H9 (cell line): Measurements from ENCODE around the gene MDH1. TPM values are rescaled to one million over a fixed set of nuclear protein-coding genes. Genes with fewer than 3 reads are reported as not detected.

Source experiments
- DNase-seq: peaks from one replicate; pipeline ENCODE4 v3.0.0-alpha.2; 2017
- H2AFZ ChIP-seq: one replicate; pipeline ENCODE4 v1.6.1; 2013; ENCODE audit warnings: mild to moderate bottlenecking, low read length, control low read depth, moderate library complexity
- H2AK5ac ChIP-seq: 2 replicates; pipeline ENCODE4 v1.6.1; 2013; ENCODE audit warnings: low read length, control low read depth, mixed read lengths; ENCODE audit not compliant: insufficient read length
- H2BK120ac ChIP-seq: one replicate; pipeline ENCODE4 v1.6.1; 2013; ENCODE audit warnings: low read depth, mild to moderate bottlenecking, low read length, control low read depth, inconsistent platforms; ENCODE audit not compliant: poor library complexity, severe bottlenecking
- H2BK12ac ChIP-seq: 2 replicates; pipeline ENCODE4 v1.6.1; 2013; ENCODE audit warnings: low read length, control low read depth, mixed read lengths, low read depth; ENCODE audit not compliant: insufficient read length
- H2BK15ac ChIP-seq: 2 replicates; pipeline ENCODE4 v1.6.1; 2013; ENCODE audit warnings: low read depth, low read length, control low read depth
- H2BK20ac ChIP-seq: one replicate; pipeline ENCODE4 v1.6.1; 2013; ENCODE audit warnings: low read depth, mild to moderate bottlenecking, low read length, control low read depth, inconsistent platforms; ENCODE audit not compliant: poor library complexity, severe bottlenecking
- H2BK5ac ChIP-seq: 2 replicates; pipeline ENCODE4 v1.6.1; 2013; ENCODE audit warnings: low read length, control low read depth, mixed read lengths; ENCODE audit not compliant: insufficient read length
- H3K14ac ChIP-seq: 2 replicates; pipeline ENCODE4 v1.6.1; 2013; ENCODE audit warnings: low read length, control low read depth; ENCODE audit not compliant: insufficient read depth
- H3K18ac ChIP-seq: 2 replicates; pipeline ENCODE4 v1.6.1; 2013; ENCODE audit warnings: low read depth, mild to moderate bottlenecking, mixed read lengths, low read length, control low read depth; ENCODE audit not compliant: insufficient read length
- H3K23ac ChIP-seq: 2 replicates; pipeline ENCODE4 v1.6.1; 2013; ENCODE audit warnings: low read length, control low read depth, mixed read lengths, low read depth; ENCODE audit not compliant: insufficient read length
- H3K23me2 ChIP-seq: 2 replicates; pipeline ENCODE4 v1.6.1; 2013; ENCODE audit warnings: low read depth, mild to moderate bottlenecking, mixed read lengths, low read length, control low read depth; ENCODE audit not compliant: insufficient read length, poor library complexity, severe bottlenecking
- H3K27ac ChIP-seq: 2 replicates; pipeline ENCODE4 v1.5.1; 2013; ENCODE audit warnings: low read length, control low read depth, mixed read lengths, low read depth; ENCODE audit not compliant: insufficient read length
- H3K27me3 ChIP-seq: 2 replicates; pipeline ENCODE4 v1.6.1; 2013; ENCODE audit warnings: low read length, control low read depth, inconsistent platforms; ENCODE audit not compliant: insufficient read depth
- H3K4ac ChIP-seq: 2 replicates; pipeline ENCODE4 v1.6.1; 2013; ENCODE audit warnings: low read depth, mild to moderate bottlenecking, control low read depth, inconsistent platforms, low read length, moderate library complexity
- H3K4me1 ChIP-seq: 2 replicates; pipeline ENCODE4 v1.6.1; 2013; ENCODE audit warnings: low read length, control low read depth, inconsistent platforms; ENCODE audit not compliant: insufficient read depth
- H3K4me2 ChIP-seq: 2 replicates; pipeline ENCODE4 v1.6.1; 2013; ENCODE audit warnings: low read length, control low read depth, mixed read lengths; ENCODE audit not compliant: insufficient read length, insufficient read depth
- H3K56ac ChIP-seq: 2 replicates; pipeline ENCODE4 v1.6.1; 2013; ENCODE audit warnings: low read depth, mild to moderate bottlenecking, mixed read lengths, low read length, control low read depth; ENCODE audit not compliant: insufficient read length
- H3K79me1 ChIP-seq: 2 replicates; pipeline ENCODE4 v1.6.1; 2013; ENCODE audit warnings: low read depth, mild to moderate bottlenecking, moderate library complexity, low read length, control low read depth, inconsistent platforms; ENCODE audit not compliant: insufficient read depth, poor library complexity, severe bottlenecking
- H3K79me2 ChIP-seq: 2 replicates; pipeline ENCODE4 v1.6.1; 2013; ENCODE audit warnings: low read length, control low read depth, inconsistent platforms; ENCODE audit not compliant: insufficient read depth
- H3K9ac ChIP-seq: 2 replicates; pipeline ENCODE4 v1.6.1; 2013; ENCODE audit warnings: low read length, control low read depth, mixed read lengths; ENCODE audit not compliant: insufficient read length; ENCODE audit errors: extremely low read depth
- H3K9me3 ChIP-seq: one replicate; pipeline ENCODE4 v1.6.1; 2013; ENCODE audit warnings: low read depth, low read length, inconsistent platforms; ENCODE audit not compliant: control insufficient read depth
- H3T11ph ChIP-seq: one replicate; pipeline ENCODE4 v1.6.1; 2013; ENCODE audit warnings: mild to moderate bottlenecking, low read length, control low read depth, inconsistent platforms
- H4K20me1 ChIP-seq: one replicate; pipeline ENCODE4 v1.6.1; 2013; ENCODE audit not compliant: control insufficient read depth, insufficient read length, insufficient read depth
- H4K5ac ChIP-seq: 2 replicates; pipeline ENCODE4 v1.6.1; 2013; ENCODE audit warnings: low read depth, mild to moderate bottlenecking, mixed read lengths, low read length, control low read depth; ENCODE audit not compliant: insufficient read length
- H4K8ac ChIP-seq: replicated peaks from 2 replicates; pipeline ENCODE4 v1.6.1; 2013; ENCODE audit warnings: low read length, control low read depth, mixed read lengths, low read depth; ENCODE audit not compliant: insufficient read length
- H4K91ac ChIP-seq: 2 replicates; pipeline ENCODE4 v1.6.1; 2013; ENCODE audit warnings: low read depth, mild to moderate bottlenecking, moderate library complexity, mixed read lengths, low read length, control low read depth; ENCODE audit not compliant: insufficient read length
- H3K27ac Mint-ChIP-seq, 3 experiments: 2 replicates in 2 of 3; 3 replicates in 1 of 3; pipeline ENCODE4 v1.8.0; 2020 to 2021; ENCODE audit warnings: mixed read lengths in 3 of 3, mild to moderate bottlenecking in 1 of 3, moderate library complexity in 1 of 3
- H3K27me3 Mint-ChIP-seq: 2 replicates; pipeline ENCODE4 v1.8.0; 2021; ENCODE audit warnings: low read depth, mild to moderate bottlenecking, moderate library complexity, mixed read lengths
- H3K36me3 Mint-ChIP-seq, 3 experiments: 2 replicates in 2 of 3; 3 replicates in 1 of 3; pipeline ENCODE4 v1.8.0; 2020 to 2021; ENCODE audit warnings: low read depth in 3 of 3, mixed read lengths in 3 of 3; ENCODE audit not compliant: insufficient read depth in 1 of 3
- H3K4me1 Mint-ChIP-seq, 2 experiments: 2 replicates each; pipeline ENCODE4 v1.8.0; 2020; ENCODE audit warnings: mixed read lengths in 2 of 2
- H3K4me3 Mint-ChIP-seq, 2 experiments: 2 replicates in 1 of 2; 3 replicates in 1 of 2; pipeline ENCODE4 v1.8.0; 2020 to 2021; ENCODE audit warnings: mild to moderate bottlenecking in 2 of 2, mixed read lengths in 2 of 2, moderate library complexity in 1 of 2
- H3K9me3 Mint-ChIP-seq, 2 experiments: 2 replicates in 1 of 2; 3 replicates in 1 of 2; pipeline ENCODE4 v1.8.0; 2020; ENCODE audit warnings: mild to moderate bottlenecking in 2 of 2, mixed read lengths in 2 of 2, moderate library complexity in 1 of 2
- WGBS: extraction: QIAGEN DNeasy Blood & Tissue Kit; methylation state at CpG from one replicate; pipeline ENCODE4 v1.1.7; 2013; ENCODE audit warnings: missing lambda C conversion rate, low lambda C conversion rate, mixed read lengths; ENCODE audit not compliant: insufficient read length; ENCODE audit errors: extremely low coverage; 5-methylcytosine and 5-hydroxymethylcytosine counted together
- total RNA-seq: library from RNA; stranded (reverse); gene quantifications from 2 replicates; pipeline ENCODE4 v1.2.1, GENCODE V29; 2021
- TF ChIP-seq, protein P1 (sequence below): fragments of 200-600 bp; sonication (generic); conservative IDR thresholded peaks from 3 replicates; pipeline ENCODE4 v1.8.0; 2021; ENCODE audit warnings: antibody characterized with exemption, mild to moderate bottlenecking

MDH1 gene
- total RNA-seq, 1 experiment from 2014 or later = 324 TPM

DNA sequence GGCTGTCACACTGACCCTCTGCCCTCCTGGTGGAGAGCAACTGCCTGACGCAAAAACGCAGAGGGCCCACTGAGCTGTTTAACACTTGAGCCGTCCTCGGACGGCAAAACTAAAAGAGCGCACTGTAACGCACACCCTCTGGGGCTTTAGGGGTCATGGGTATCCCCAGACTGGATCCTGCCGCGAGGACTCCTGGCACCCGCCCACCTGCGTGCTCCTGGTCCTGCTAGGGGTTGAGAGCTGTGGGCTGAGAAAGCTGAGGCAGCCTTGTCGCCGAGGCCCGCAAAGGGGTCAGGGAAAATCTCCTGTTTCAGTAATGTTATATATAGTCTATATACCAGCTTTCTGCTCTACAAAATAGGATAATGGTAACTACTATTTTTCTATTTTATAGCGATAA is 39.1 kb downstream of the MDH1 start:
- no peak overlapping the region for H3K4me3 Mint-ChIP-seq
- Histone ChIP-seq H2BK5ac (no peak overlapping the region), H4K5ac (no peak overlapping the region), H4K20me1 (no peaks in the 10 kb centered on the region), H3K9me3 (no peaks in the 10 kb centered on the region), H2BK15ac (no peak overlapping the region), H3T11ph (no peak overlapping the region), H4K91ac (no peak overlapping the region), H3K27ac (no peak overlapping the region), H2AFZ (no peak overlapping the region), H2BK120ac (no peak overlapping the region), H3K18ac (no peak overlapping the region), H3K23me2 (no peaks in the 10 kb centered on the region), H3K4me2 (no peak overlapping the region), H3K9ac (no peak overlapping the region), H3K56ac (no peak overlapping the region), H3K23ac (no peak overlapping the region), H3K4ac (no peak overlapping the region), H4K8ac (no peak overlapping the region), H3K4me1 (no peaks in the 10 kb centered on the region), H3K27me3 (no peaks in the 10 kb centered on the region), H2BK20ac (no peak overlapping the region), H2BK12ac (no peak overlapping the region), H3K14ac (no peak overlapping the region), H3K79me1 (no peaks in the 10 kb centered on the region), H2AK5ac (no peak overlapping the region), H3K79me2 (no peaks in the 10 kb centered on the region)
- WGBS = no CpG with 5 or more reads among the region's 15 CpGs
- H3K27me3 Mint-ChIP-seq = peaks cover 5% of the 10 kb centered on the region; the same call in 1 of the 2 replicates
- TF ChIP-seq, protein P1, sequence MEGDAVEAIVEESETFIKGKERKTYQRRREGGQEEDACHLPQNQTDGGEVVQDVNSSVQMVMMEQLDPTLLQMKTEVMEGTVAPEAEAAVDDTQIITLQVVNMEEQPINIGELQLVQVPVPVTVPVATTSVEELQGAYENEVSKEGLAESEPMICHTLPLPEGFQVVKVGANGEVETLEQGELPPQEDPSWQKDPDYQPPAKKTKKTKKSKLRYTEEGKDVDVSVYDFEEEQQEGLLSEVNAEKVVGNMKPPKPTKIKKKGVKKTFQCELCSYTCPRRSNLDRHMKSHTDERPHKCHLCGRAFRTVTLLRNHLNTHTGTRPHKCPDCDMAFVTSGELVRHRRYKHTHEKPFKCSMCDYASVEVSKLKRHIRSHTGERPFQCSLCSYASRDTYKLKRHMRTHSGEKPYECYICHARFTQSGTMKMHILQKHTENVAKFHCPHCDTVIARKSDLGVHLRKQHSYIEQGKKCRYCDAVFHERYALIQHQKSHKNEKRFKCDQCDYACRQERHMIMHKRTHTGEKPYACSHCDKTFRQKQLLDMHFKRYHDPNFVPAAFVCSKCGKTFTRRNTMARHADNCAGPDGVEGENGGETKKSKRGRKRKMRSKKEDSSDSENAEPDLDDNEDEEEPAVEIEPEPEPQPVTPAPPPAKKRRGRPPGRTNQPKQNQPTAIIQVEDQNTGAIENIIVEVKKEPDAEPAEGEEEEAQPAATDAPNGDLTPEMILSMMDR = no peak
- H3K27ac Mint-ChIP-seq = no peak overlapping the region; a peak in 1 of 7 replicates
- peaks cover 49 to 61% of the 10 kb centered on the region in 2 experiments for H3K9me3 Mint-ChIP-seq
- no peak for DNase-seq
- peaks cover 42 to 82% (median 52%) of the 10 kb centered on the region in 3 experiments for H3K36me3 Mint-ChIP-seq
- no peaks in the 10 kb centered on the region for H3K4me1 Mint-ChIP-seq
